ENCODE data around the gene OOEP. TPM values are rescaled to one million over a fixed set of nuclear protein-coding genes. Genes with fewer than 3 reads are reported as not detected.
"Not testable (repeated sequence)": the region's sequence is repeated elsewhere in the genome, so short reads cannot be mapped to it uniquely, and the experiment has no call there.

Gene OOEP
- total RNA-seq, 2 experiments from 2014 or later, result 0.38 to 0.50 TPM

DNA sequence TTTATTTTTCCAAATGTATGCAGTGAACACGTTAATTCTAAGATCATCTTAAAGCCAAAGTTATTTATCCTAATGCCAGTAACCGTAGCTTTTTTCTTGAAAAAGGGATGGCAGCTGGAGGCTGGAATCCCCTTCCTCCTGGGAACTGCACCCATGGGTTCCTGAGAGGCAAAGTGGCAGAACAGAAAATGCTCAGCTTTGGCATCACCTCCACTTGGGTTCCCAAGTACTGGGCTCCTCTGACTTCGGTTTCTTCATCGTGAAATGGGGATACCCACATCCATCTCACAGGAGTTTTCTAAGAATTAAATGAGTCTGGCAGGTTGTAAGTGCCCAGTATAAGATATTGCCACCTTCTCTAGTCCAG is 18.7 kb upstream of the OOEP start:
- H3K4me1 Mint-ChIP-seq (ENCODE audit: low read depth), result peaks cover 19% of the 10 kb centered on the region
- peak overlapping the region; percentile 71 for H3K4me3 ChIP-seq (ENCODE audit: low read length)
- peak overlapping the region; percentile 82 for H3K4me3 Mint-ChIP-seq
- intact Hi-C loops (cut with DNase I, micrococcal nuclease), result loop anchor here in 1 of 2 experiments (10.0 kb wide), 1 partner anchor 104 kb away; no protein-coding TSS in a partner anchor
- H3K36me3 ChIP-seq (ENCODE audit: insufficient read depth, low read length), result no peaks in the 10 kb centered on the region
- H3K27me3 Mint-ChIP-seq, result no peaks in the 10 kb centered on the region
- peak overlapping the region in 1 of 2 donors; percentile 59 for H3K27ac ChIP-seq (ENCODE audit: low read depth in 1 of 2, low read length in 2 of 2)
- no peaks in the 10 kb centered on the region for H3K27me3 ChIP-seq (ENCODE audit: control insufficient read depth in 1 of 2, insufficient read depth in 2 of 2, low read length in 2 of 2)
- TF ChIP-seq, protein P1, sequence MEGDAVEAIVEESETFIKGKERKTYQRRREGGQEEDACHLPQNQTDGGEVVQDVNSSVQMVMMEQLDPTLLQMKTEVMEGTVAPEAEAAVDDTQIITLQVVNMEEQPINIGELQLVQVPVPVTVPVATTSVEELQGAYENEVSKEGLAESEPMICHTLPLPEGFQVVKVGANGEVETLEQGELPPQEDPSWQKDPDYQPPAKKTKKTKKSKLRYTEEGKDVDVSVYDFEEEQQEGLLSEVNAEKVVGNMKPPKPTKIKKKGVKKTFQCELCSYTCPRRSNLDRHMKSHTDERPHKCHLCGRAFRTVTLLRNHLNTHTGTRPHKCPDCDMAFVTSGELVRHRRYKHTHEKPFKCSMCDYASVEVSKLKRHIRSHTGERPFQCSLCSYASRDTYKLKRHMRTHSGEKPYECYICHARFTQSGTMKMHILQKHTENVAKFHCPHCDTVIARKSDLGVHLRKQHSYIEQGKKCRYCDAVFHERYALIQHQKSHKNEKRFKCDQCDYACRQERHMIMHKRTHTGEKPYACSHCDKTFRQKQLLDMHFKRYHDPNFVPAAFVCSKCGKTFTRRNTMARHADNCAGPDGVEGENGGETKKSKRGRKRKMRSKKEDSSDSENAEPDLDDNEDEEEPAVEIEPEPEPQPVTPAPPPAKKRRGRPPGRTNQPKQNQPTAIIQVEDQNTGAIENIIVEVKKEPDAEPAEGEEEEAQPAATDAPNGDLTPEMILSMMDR (IDR thresholded peaks at IDR 0.05), result no peak
- H3K27ac Mint-ChIP-seq, result peak overlapping the region; percentile 77
- peaks cover 23% of the 10 kb centered on the region for H3K4me1 ChIP-seq (ENCODE audit: insufficient read depth, low read length)
- H3K9me3 ChIP-seq (ENCODE audit: control insufficient read depth in 1 of 2, insufficient read depth in 1 of 2, low read length in 2 of 2), result no peaks in the 10 kb centered on the region
- no peak for DNase-seq
- POLR2A ChIA-PET, result interaction anchor here (1.0 to 1.7 kb wide), 5 partner anchors 33 to 132 kb away, joined by 3 to 13 read pairs (median 6); partner anchors contain the start of genes CGAS, EEF1A1 and MTO1
- CTCF ChIA-PET, result interaction anchor here (1.2 kb wide), 1 partner anchor 26 kb away, joined by 3 read pairs; no protein-coding TSS in a partner anchor
- no peaks in the 10 kb centered on the region for H3K36me3 Mint-ChIP-seq (ENCODE audit: low read depth)
- no peaks in the 10 kb centered on the region for H3K9me3 Mint-ChIP-seq
- ATAC-seq (ENCODE audit: poor library complexity), result no peak

DNA sequence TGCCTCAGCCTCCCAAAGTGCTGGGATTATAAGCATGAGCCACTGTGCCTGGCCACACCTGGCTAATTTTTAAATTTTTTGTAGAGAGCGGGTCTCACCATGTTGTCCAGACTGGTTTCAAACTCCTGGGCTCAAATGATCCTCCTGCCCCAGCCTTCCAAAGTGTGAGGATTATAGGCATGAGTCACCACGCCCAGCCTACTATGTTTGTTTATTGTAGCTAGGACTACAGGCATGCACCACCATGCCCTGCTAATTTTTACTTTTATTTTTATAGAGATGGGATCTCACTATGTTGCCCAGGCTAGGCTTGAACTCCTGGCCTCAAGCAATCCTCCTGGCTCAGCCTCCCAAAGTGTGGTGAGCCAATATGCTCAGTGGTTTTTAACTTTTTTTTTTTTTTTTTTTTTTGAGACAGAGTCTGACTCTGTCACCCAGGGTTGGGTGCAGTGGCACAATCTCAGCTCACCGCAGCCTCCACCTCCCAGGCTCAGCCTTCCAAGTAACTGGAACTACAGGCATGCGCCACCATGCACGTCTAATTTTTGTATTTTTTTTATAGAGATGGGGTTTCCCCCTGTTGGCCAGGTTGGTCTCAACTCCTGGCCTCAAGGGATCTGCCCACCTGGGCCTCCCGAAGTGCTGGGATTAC is 12.9 kb upstream of the OOEP start:
- Histone ChIP-seq H3K9me3 (ENCODE audit: control insufficient read depth in 1 of 2, insufficient read depth in 1 of 2, low read length in 2 of 2) (no peaks in the 10 kb centered on the region), H3K27ac (ENCODE audit: low read depth in 1 of 2, low read length in 2 of 2) (no peak overlapping the region), H3K36me3 (ENCODE audit: insufficient read depth, low read length) (no peaks in the 10 kb centered on the region), H3K4me3 (ENCODE audit: low read length) (no peak overlapping the region), H3K4me1 (ENCODE audit: insufficient read depth, low read length) (no peaks in the 10 kb centered on the region), H3K27me3 (ENCODE audit: control insufficient read depth in 1 of 2, insufficient read depth in 2 of 2, low read length in 2 of 2) (no peaks in the 10 kb centered on the region)
- H3K9me3 Mint-ChIP-seq, result no peaks in the 10 kb centered on the region
- H3K4me3 Mint-ChIP-seq, result no peak overlapping the region
- intact Hi-C loops (cut with DNase I, micrococcal nuclease), result loop anchor here in 1 of 2 experiments (10.0 kb wide), 1 partner anchor 98 kb away; no protein-coding TSS in a partner anchor
- no peaks in the 10 kb centered on the region for H3K36me3 Mint-ChIP-seq (ENCODE audit: low read depth)
- ChIA-PET POLR2A (no interaction called here), CTCF (no interaction called here)
- no peaks in the 10 kb centered on the region for H3K27me3 Mint-ChIP-seq
- TF ChIP-seq, protein P1 (IDR thresholded peaks at IDR 0.05), result no peak
- DNase-seq, result no peak
- ATAC-seq (ENCODE audit: poor library complexity), result no peak
- no peak overlapping the region for H3K27ac Mint-ChIP-seq
- no peaks in the 10 kb centered on the region for H3K4me1 Mint-ChIP-seq (ENCODE audit: low read depth)

DNA sequence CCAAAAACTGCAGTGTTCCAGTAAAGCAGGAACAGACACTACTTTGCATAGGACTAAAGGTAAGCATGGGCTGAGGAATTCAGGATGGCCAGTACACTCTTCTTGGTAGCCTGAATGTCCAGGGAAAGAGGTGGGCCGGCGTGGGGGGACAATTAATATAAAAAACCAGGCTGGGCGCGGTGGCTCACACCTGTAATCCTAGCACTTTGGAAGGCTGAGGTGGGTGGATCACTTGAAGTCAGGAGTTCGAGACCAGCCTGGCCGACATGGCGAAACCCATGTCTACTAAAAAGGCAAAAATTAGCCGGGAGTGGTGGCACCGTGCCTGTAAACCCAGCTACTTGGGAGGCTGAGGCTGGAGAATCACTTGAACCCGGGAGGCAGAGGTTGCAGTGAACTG is 11.8 kb upstream of the OOEP start:
- POLR2A ChIA-PET; H3K4me1 Mint-ChIP-seq (ENCODE audit: low read depth): not testable (repeated sequence)
- intact Hi-C loops (cut with DNase I, micrococcal nuclease), result loop anchor here in 1 of 2 experiments (10.0 kb wide), 1 partner anchor 97 kb away; no protein-coding TSS in a partner anchor

More for the DNA sequence above, 11.8 kb upstream of the OOEP start:
- ATAC-seq (ENCODE audit: poor library complexity); H3K27ac ChIP-seq (ENCODE audit: low read depth in 1 of 2, low read length in 2 of 2); H3K4me3 ChIP-seq (ENCODE audit: low read length); H3K27ac Mint-ChIP-seq; H3K36me3 Mint-ChIP-seq (ENCODE audit: low read depth); CTCF ChIA-PET; H3K27me3 Mint-ChIP-seq; H3K36me3 ChIP-seq (ENCODE audit: insufficient read depth, low read length); H3K9me3 ChIP-seq (ENCODE audit: control insufficient read depth in 1 of 2, insufficient read depth in 1 of 2, low read length in 2 of 2); DNase-seq; H3K4me3 Mint-ChIP-seq; H3K4me1 ChIP-seq (ENCODE audit: insufficient read depth, low read length); H3K9me3 Mint-ChIP-seq; H3K27me3 ChIP-seq (ENCODE audit: control insufficient read depth in 1 of 2, insufficient read depth in 2 of 2, low read length in 2 of 2): not testable (repeated sequence)

Measured in CD4-positive, alpha-beta T cell (primary cell).